Loucy (cell line): ENCODE measurements around the gene SND1.

ENCODE experiments used
- H2AFZ ChIP-seq: fragments of 200-600 bp; sonication (generic); 2 replicates; pipeline ENCODE4 v1.6.0; 2016; ENCODE audit warnings: antibody characterized with exemption, mild to moderate bottlenecking, low read length, moderate library complexity
- H3F3A ChIP-seq: fragments of 200-600 bp; 2 replicates; pipeline ENCODE4 v1.6.0; 2016; ENCODE audit warnings: antibody characterized with exemption, low read depth, mild to moderate bottlenecking
- H3K27me3 ChIP-seq: fragments of 200-600 bp; sonication (generic); 2 replicates; pipeline ENCODE4 v1.6.1; 2014; ENCODE audit warnings: low read length, mild to moderate bottlenecking; ENCODE audit not compliant: insufficient read depth, poor library complexity, severe bottlenecking
- H3K36me3 ChIP-seq: fragments of 200-600 bp; sonication (generic); 2 replicates; pipeline ENCODE4 v1.6.1; 2016; ENCODE audit warnings: low read length; ENCODE audit not compliant: insufficient read depth
- H3K4me1 ChIP-seq: fragments of 200-600 bp; sonication (generic); 2 replicates; pipeline ENCODE4 v1.5.1; 2014; ENCODE audit warnings: low read length, mild to moderate bottlenecking; ENCODE audit not compliant: insufficient read depth, poor library complexity, severe bottlenecking
- H3K4me2 ChIP-seq: fragments of 200-600 bp; sonication (generic); 2 replicates; pipeline ENCODE4 v1.6.0; 2014; ENCODE audit warnings: antibody characterized with exemption, low read length, low read depth, mild to moderate bottlenecking; ENCODE audit not compliant: poor library complexity, severe bottlenecking
- H3K4me3 ChIP-seq: fragments of 200-600 bp; sonication (generic); 2 replicates; pipeline ENCODE4 v1.5.1; 2014; ENCODE audit warnings: low read length, mild to moderate bottlenecking, mixed read lengths; ENCODE audit not compliant: poor library complexity, severe bottlenecking
- H3K79me2 ChIP-seq: fragments of 200-600 bp; sonication (generic); 2 replicates; pipeline ENCODE4 v1.6.1; 2014; ENCODE audit warnings: low read length; ENCODE audit not compliant: insufficient read depth
- H3K9ac ChIP-seq: fragments of 200-600 bp; sonication (generic); 2 replicates; pipeline ENCODE4 v1.6.0; 2014; ENCODE audit warnings: mild to moderate bottlenecking, low read depth, low read length, moderate library complexity; ENCODE audit not compliant: poor library complexity, severe bottlenecking
- H3K9me2 ChIP-seq: fragments of 200-600 bp; sonication (generic); replicated peaks from 2 replicates; pipeline ENCODE4 v1.6.1; 2016; ENCODE audit warnings: low read depth, low read length, mixed read lengths
- H3K9me3 ChIP-seq: fragments of 200-600 bp; sonication (generic); 2 replicates; pipeline ENCODE4 v1.6.1; 2014; ENCODE audit warnings: mild to moderate bottlenecking, antibody characterized with exemption, low read length, low read depth; ENCODE audit not compliant: insufficient read depth
- H4K20me1 ChIP-seq: fragments of 200-600 bp; sonication (generic); 2 replicates; pipeline ENCODE4 v1.6.0; 2014; ENCODE audit warnings: antibody characterized with exemption, low read length, mild to moderate bottlenecking; ENCODE audit not compliant: insufficient read depth, poor library complexity, severe bottlenecking
- CTCF ChIP-seq: fragments of 200-600 bp; sonication (generic); conservative IDR thresholded peaks from 2 replicates; pipeline ENCODE4 v1.5.1; 2014; ENCODE audit warnings: mild to moderate bottlenecking, antibody characterized with exemption, low read length
- EZH2phosphoT487 ChIP-seq: fragments of 200-600 bp; IDR thresholded peaks from 2 replicates; pipeline ENCODE4 v1.6.1; 2018; ENCODE audit warnings: antibody characterized with exemption, mild to moderate bottlenecking, moderate library complexity, borderline replicate concordance

SND1 gene

DNA sequence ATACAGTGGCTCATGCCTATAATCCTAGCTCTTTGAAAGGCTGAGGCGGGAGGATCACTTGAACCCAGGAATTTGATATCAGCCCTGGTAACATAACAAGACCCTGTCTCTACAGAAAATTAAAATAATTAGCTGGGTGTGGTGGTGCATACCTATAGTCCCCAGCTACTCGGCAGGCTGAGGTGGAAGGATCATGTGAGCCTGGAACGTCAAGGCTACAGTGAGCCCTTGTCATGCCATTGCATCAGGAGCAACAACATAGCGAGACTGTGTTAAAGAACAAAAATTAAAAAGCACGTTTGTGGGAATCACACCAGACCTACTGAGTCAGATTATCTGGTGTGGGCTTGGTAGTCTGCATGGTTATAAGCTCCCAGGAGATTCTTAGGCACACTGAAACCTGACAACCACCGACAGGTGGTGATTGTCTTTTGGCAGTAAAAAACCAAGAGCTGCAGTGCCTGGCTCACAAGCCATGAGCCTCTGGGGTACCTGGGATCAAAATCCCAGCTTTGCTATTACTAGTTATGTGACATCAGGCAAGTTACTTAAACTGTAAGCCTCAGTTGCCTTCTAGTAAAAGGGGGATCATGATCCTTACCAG lies 146.9 kb downstream of the SND1 start:
- TF ChIP-seq CTCF (no peak), EZH2phosphoT487 (no peak)
- Histone ChIP-seq H3F3A (no peaks in the 10 kb centered on the region), H4K20me1 (peaks cover 5% of the 10 kb centered on the region), H3K4me2 (no peak overlapping the region), H3K36me3 (0 out of 2 replicates have a peak, but pooled peaks cover 2% of the 10 kb centered on the region), H3K9me2 (no peaks in the 10 kb centered on the region), H3K9me3 (no peaks in the 10 kb centered on the region), H3K4me1 (peaks cover 4% of the 10 kb centered on the region), H2AFZ (no peak overlapping the region), H3K27me3 (no peaks in the 10 kb centered on the region), H3K4me3 (no peak overlapping the region), H3K9ac (no peak overlapping the region), H3K79me2 (peaks cover 48% of the 10 kb centered on the region)

DNA sequence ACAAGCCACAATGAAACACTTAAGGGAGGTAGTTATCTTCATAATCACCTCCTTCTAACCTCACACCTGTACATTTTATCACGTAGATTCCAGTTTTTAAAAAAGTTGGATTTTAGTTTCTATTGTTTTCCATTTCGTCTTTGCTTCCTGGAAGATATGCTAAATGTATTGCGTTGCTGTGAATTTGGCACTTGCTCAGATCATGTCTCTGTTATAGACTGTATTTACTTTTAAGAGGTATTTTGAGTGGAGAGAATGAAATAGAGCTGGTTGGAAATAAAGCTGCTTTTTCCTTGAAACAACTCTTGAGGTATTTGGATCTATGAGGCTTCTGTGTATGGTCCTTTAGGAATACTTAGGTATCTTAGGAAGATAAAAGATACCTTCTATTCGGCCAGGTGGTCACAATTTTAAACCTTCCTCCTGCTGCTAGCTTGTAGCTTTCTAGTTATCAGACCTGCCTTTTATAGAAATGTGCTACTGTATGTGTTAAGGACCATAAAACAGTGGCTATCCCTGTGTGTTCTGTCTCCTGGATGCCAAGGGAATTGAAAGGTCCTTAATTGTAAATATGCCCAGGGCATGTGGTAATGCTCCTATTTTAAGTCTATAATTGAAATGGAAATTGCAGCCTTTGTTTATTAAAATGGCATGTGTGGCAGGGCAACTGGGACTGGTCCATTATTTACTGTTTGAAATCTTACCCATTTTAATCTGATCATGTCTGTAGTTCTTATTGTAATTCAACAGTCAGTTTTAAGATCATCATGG lies 147.7 kb downstream of the SND1 start:
- Histone ChIP-seq H3F3A (no peaks in the 10 kb centered on the region), H3K9me2 (no peaks in the 10 kb centered on the region), H3K4me2 (no peak overlapping the region), H3K79me2 (peaks cover 46% of the 10 kb centered on the region), H3K4me1 (peaks cover 4% of the 10 kb centered on the region), H3K9ac (no peak overlapping the region), H2AFZ (no peak overlapping the region), H3K36me3 (0 out of 2 replicates have a peak, but pooled peaks cover 5% of the 10 kb centered on the region), H4K20me1 (peaks cover 5% of the 10 kb centered on the region), H3K9me3 (no peaks in the 10 kb centered on the region), H3K27me3 (no peaks in the 10 kb centered on the region), H3K4me3 (no peak overlapping the region)
- no peak for TF ChIP-seq CTCF
- no peak for TF ChIP-seq EZH2phosphoT487

GRCh38 chr7:127802845-127803244 lies 150.9 kb downstream of the SND1 start:
- H3K9ac ChIP-seq, result no peak overlapping the region
- H3K79me2 ChIP-seq, result peaks cover 34% of the 10 kb centered on the region
- H3K9me2 ChIP-seq, result no peaks in the 10 kb centered on the region
- H3K9me3 ChIP-seq, result no peaks in the 10 kb centered on the region
- no peak overlapping the region for H3K4me3 ChIP-seq
- peaks cover 14% of the 10 kb centered on the region; the same call in 1 of the 2 replicates for H3K36me3 ChIP-seq
- no peak overlapping the region for H3K4me2 ChIP-seq
- no peaks in the 10 kb centered on the region for H3F3A ChIP-seq
- peaks cover 5% of the 10 kb centered on the region for H4K20me1 ChIP-seq
- H3K4me1 ChIP-seq, result peaks cover 4% of the 10 kb centered on the region
- TF ChIP-seq CTCF, result no peak
- no peak for TF ChIP-seq EZH2phosphoT487
- H2AFZ ChIP-seq, result no peak overlapping the region
- H3K27me3 ChIP-seq, result no peaks in the 10 kb centered on the region
